K562 (cell line): ENCODE results near the gene ANKRD6. TPM values are rescaled to one million over a fixed set of nuclear protein-coding genes. Genes with fewer than 3 reads are reported as not detected.

Source experiments
- ATAC-seq: fragments of 200-7000 bp; cut with Tn5 transposase; 3 replicates; pipeline ENCODE4 v1.9.1; 2020; ENCODE audit warnings: moderate library complexity
- BruUV-seq: library from RNA; stranded (reverse); fragments of 400-500 nt; replicated peaks from 2 replicates; lab custom pipeline; 2021; lab: Mats Ljungman, UMichigan
- CTCF ChIA-PET: fragments of 300-600 bp; formaldehyde crosslinking; extraction: SDS; loops from one replicate; lab custom pipeline; 2021; ENCODE audit warnings: low intra/inter-chr PET ratio; lab: Yijun Ruan, JAX
- POLR2A ChIA-PET: fragments of 300-600, 350-650 bp; sonication (Branson Sonifier 250); formaldehyde crosslinking; extraction: SDS; loops from one replicate; lab custom pipeline; 2021; ENCODE audit warnings: antibody characterized with exemption, inconsistent platforms; lab: Yijun Ruan, JAX
- DNase-seq, 4 experiments: peaks; one replicate each; pipeline versions ENCODE4 v3.0.0 to v3.0.0-alpha.2; 2011 to 2018; ENCODE audit warnings: low spot score in 3 of 4, mixed read lengths in 3 of 4; ENCODE audit errors: extremely low read depth in 1 of 4
- FAIRE-seq: peaks from 2 replicates; lab custom pipeline; 2011; peaks lifted over from hg19 to GRCh38; lab: Jason Lieb, UNC
- H2AFZ ChIP-seq: 2 replicates; pipeline ENCODE4 v1.6.0; 2011; ENCODE audit warnings: low read depth, low read length, control low read depth, inconsistent platforms
- H3K27ac ChIP-seq: fragments of 200-600 bp; 3 replicates; pipeline ENCODE4 v1.8.0; 2011; ENCODE audit warnings: low read depth, mild to moderate bottlenecking, control low read depth, inconsistent platforms, low read length, moderate library complexity, mixed read lengths; ENCODE audit errors: extremely low read depth
- H3K27me3 ChIP-seq, 2 experiments: fragments of 300-600 bp in 1 of 2; 2 replicates in 1 of 2; 3 replicates in 1 of 2; pipeline versions ENCODE4 v1.6.0 to v1.8.0; 2011; ENCODE audit warnings: inconsistent platforms in 2 of 2, low read length in 2 of 2, mild to moderate bottlenecking in 1 of 2, mixed read lengths in 1 of 2, moderate library complexity in 1 of 2; ENCODE audit not compliant: control insufficient read depth in 2 of 2, insufficient read depth in 2 of 2
- H3K36me3 ChIP-seq: fragments of 300-600 bp; 3 replicates; pipeline ENCODE4 v1.8.0; 2011; ENCODE audit warnings: mild to moderate bottlenecking, low read length, inconsistent platforms; ENCODE audit not compliant: control insufficient read depth, insufficient read depth
- H3K4me1 ChIP-seq, 2 experiments: fragments of 200-600 bp in 1 of 2; replicated peaks in 1 of 2; 2 replicates in 1 of 2; 3 replicates in 1 of 2; pipeline versions ENCODE4 v1.5.1 to v1.8.0; 2011; ENCODE audit warnings: inconsistent platforms in 2 of 2, low read length in 2 of 2, mild to moderate bottlenecking in 1 of 2, mixed read lengths in 1 of 2, moderate library complexity in 1 of 2; ENCODE audit not compliant: control insufficient read depth in 2 of 2, insufficient read depth in 2 of 2
- H3K4me2 ChIP-seq: 2 replicates; pipeline ENCODE4 v1.6.1; 2011; ENCODE audit warnings: low read length, control low read depth, inconsistent platforms, mixed read lengths; ENCODE audit not compliant: insufficient read depth
- H3K4me3 ChIP-seq: fragments of 200-600 bp; sonication (generic), shearing (Covaris generic); 2 replicates; pipeline ENCODE4 v1.5.1; 2016; ENCODE audit warnings: control low read depth, inconsistent platforms
- H3K79me2 ChIP-seq: fragments of 200-600 bp; 3 replicates; pipeline ENCODE4 v1.8.0; 2011; ENCODE audit warnings: low read length, inconsistent platforms; ENCODE audit not compliant: control insufficient read depth, insufficient read depth
- H3K9ac ChIP-seq, 2 experiments: 2 replicates each; pipeline versions ENCODE4 v1.6.0 to v1.6.1; 2011; ENCODE audit warnings: low read depth in 2 of 2, low read length in 2 of 2, control low read depth in 1 of 2, inconsistent platforms in 1 of 2, mild to moderate bottlenecking in 1 of 2, mixed read lengths in 1 of 2; ENCODE audit not compliant: insufficient read depth in 1 of 2
- H3K9me1 ChIP-seq: one replicate; pipeline ENCODE4 v1.6.0; 2011; ENCODE audit warnings: inconsistent platforms, mild to moderate bottlenecking, low read length, moderate library complexity; ENCODE audit not compliant: control insufficient read depth, insufficient read depth
- H3K9me3 ChIP-seq: replicated peaks from 2 replicates; pipeline ENCODE4 v1.5.1; 2011; ENCODE audit warnings: low read depth, low read length, inconsistent platforms; ENCODE audit not compliant: control insufficient read depth, insufficient read depth
- H4K20me1 ChIP-seq: replicated peaks from 2 replicates; pipeline ENCODE4 v1.6.1; 2011; ENCODE audit warnings: low read length, inconsistent platforms, mixed read lengths; ENCODE audit not compliant: control insufficient read depth, insufficient read depth
- GTF2F1 ChIP-seq: IDR thresholded peaks from 2 replicates; pipeline ENCODE4 v1.6.1; 2011; ENCODE audit warnings: low read depth, low read length, improper control_type of control experiment
- NFIC ChIP-seq: fragments of 450-650 bp; IDR thresholded peaks from 2 replicates; pipeline ENCODE4 v1.6.1; 2017; ENCODE audit warnings: mild to moderate bottlenecking, inconsistent platforms
- NFIX ChIP-seq: fragments of 250-450 bp; sonication (Bioruptor Pico); IDR thresholded peaks from 2 replicates; pipeline ENCODE4 v1.4.0; 2020; ENCODE audit warnings: low read depth, mild to moderate bottlenecking, moderate library complexity
- SMAD1 ChIP-seq: fragments of 150-350 bp; IDR thresholded peaks from 2 replicates; pipeline ENCODE4 v1.6.1; 2014; ENCODE audit warnings: low read length, low read depth; ENCODE audit not compliant: partially characterized antibody
- WGBS: fragments of 100-300 bp; shearing (Covaris generic); methylation state at CpG from one replicate; pipeline ENCODE4 v1.1.6; 2016; ENCODE audit warnings: low coverage, mixed read lengths; ENCODE audit not compliant: insufficient coverage; ENCODE audit errors: missing lambda C conversion rate; 5-methylcytosine and 5-hydroxymethylcytosine counted together
- in situ Hi-C: fragments of 300-500 bp; cut with MboI; formaldehyde crosslinking; loops from 4 replicates; pipeline ENCODE4 v1.15.0; 2018; ENCODE audit warnings: inconsistent platforms, mixed read lengths
- intact Hi-C: fragments of 100-400 bp; cut with micrococcal nuclease; formaldehyde crosslinking; loops from 2 replicates; pipeline ENCODE4 v1.14.2; 2022
- polyA plus RNA-seq, 8 experiments: library from polyadenylated mRNA; depleted of rRNA in 4 of 8; stranded (reverse) in 5 of 8; unstranded in 3 of 8; fragments of >200 nt; fragmentation: Nextera tagmentation in 2 of 8; fragmentation: Illumina TruSeq in 1 of 8; extraction: Ambion mirVana in 2 of 8; extraction: Trizol in 1 of 8; gene quantifications; 2 replicates each; pipeline versions ENCODE4 v1.2.1 to v1.2.3, GENCODE V29; 2011 to 2014; ENCODE audit warnings: inconsistent platforms in 1 of 8, missing spikeins in 1 of 8
- total RNA-seq, 7 experiments: library from RNA; depleted of rRNA in 6 of 7; stranded (reverse); fragments of >200 nt in 6 of 7; fragmentation: Illumina TruSeq in 2 of 7; extraction: Trizol in 2 of 7; gene quantifications; 2 replicates each; pipeline versions ENCODE4 v1.2.1 to v1.2.3, GENCODE V29; 2011 to 2021; ENCODE audit warnings: low replicate concordance in 1 of 7
- TF ChIP-seq, protein P1 (sequence below), 3 experiments: fragments of 200-800 bp in 1 of 3; fragments of 250-450 bp in 1 of 3; fragments of 450-650 bp in 1 of 3; sonication (Bioruptor Pico) in 1 of 3; sonication (Bioruptor generic) in 1 of 3; formaldehyde crosslinking in 1 of 3; IDR thresholded peaks; 2 replicates each; pipeline versions ENCODE4 v1.6.1 to v1.8.0; 2016 to 2022; ENCODE audit warnings: mild to moderate bottlenecking in 2 of 3, missing genetic modification characterization in 2 of 3, missing compliant biosample characterization in 1 of 3, moderate library complexity in 1 of 3

The ANKRD6 gene
- total and polyA plus RNA-seq, 9 of the 15 experiments (the other 6 are each of a cell fraction or from before 2014, with no cell fraction given): 0.04 to 0.22 (median 0.08) TPM; not detected in 4

- in situ Hi-C loops (no loop called here), intact Hi-C loops (no loop called here)
- no peak for DNase-seq
- no peak for FAIRE-seq
- Histone ChIP-seq H3K4me1 (no peaks in the 10 kb centered on the region), H3K9ac (no peak overlapping the region), H3K4me3 (no peak overlapping the region), H4K20me1 (no peaks in the 10 kb centered on the region; the same call in 1 of the 2 replicates), H2AFZ (no peak overlapping the region), H3K9me1 (no peaks in the 10 kb centered on the region), H3K9me3 (no peaks in the 10 kb centered on the region), H3K36me3 (peaks cover 95% of the 10 kb centered on the region), H3K27ac (no peak overlapping the region), H3K27me3 (no peaks in the 10 kb centered on the region), H3K79me2 (no peaks in the 10 kb centered on the region; the same call in 2 of the 3 replicates), H3K4me2 (no peak overlapping the region)
- ChIA-PET POLR2A (interaction anchor here (0.7 kb wide), 1 partner anchor 20 kb away, joined by 3 read pairs; no protein-coding TSS in a partner anchor), CTCF (no interaction called here)
- TF ChIP-seq NFIX (CRISPR knock-in tag) (peak; percentile 93), SMAD1 (peak; percentile 68), NFIC (peak; percentile 99), GTF2F1 (no peak)
- TF ChIP-seq, protein P1, sequence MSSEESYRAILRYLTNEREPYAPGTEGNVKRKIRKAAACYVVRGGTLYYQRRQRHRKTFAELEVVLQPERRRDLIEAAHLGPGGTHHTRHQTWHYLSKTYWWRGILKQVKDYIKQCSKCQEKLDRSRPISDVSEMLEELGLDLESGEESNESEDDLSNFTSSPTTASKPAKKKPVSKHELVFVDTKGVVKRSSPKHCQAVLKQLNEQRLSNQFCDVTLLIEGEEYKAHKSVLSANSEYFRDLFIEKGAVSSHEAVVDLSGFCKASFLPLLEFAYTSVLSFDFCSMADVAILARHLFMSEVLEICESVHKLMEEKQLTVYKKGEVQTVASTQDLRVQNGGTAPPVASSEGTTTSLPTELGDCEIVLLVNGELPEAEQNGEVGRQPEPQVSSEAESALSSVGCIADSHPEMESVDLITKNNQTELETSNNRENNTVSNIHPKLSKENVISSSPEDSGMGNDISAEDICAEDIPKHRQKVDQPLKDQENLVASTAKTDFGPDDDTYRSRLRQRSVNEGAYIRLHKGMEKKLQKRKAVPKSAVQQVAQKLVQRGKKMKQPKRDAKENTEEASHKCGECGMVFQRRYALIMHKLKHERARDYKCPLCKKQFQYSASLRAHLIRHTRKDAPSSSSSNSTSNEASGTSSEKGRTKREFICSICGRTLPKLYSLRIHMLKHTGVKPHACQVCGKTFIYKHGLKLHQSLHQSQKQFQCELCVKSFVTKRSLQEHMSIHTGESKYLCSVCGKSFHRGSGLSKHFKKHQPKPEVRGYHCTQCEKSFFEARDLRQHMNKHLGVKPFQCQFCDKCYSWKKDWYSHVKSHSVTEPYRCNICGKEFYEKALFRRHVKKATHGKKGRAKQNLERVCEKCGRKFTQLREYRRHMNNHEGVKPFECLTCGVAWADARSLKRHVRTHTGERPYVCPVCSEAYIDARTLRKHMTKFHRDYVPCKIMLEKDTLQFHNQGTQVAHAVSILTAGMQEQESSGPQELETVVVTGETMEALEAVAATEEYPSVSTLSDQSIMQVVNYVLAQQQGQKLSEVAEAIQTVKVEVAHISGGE (CRISPR knock-in tag; IDR thresholded peaks at IDR 0.05): no peak
- WGBS: 91% methylated on average over 2 of the region's 2 CpGs
- ATAC-seq: no peak
- no TSS peak for BruUV-seq
Observed at GRCh38 chr6:89680150-89680549, 247.2 kb downstream of the ANKRD6 start.
